Measurements from ENCODE around the gene SMG7.

The SMG7 gene

GRCh38 chr1:183515002-183515689 is 42.8 kb downstream of the SMG7 start:
- peak; percentile 88 for DNase-seq

DNA sequence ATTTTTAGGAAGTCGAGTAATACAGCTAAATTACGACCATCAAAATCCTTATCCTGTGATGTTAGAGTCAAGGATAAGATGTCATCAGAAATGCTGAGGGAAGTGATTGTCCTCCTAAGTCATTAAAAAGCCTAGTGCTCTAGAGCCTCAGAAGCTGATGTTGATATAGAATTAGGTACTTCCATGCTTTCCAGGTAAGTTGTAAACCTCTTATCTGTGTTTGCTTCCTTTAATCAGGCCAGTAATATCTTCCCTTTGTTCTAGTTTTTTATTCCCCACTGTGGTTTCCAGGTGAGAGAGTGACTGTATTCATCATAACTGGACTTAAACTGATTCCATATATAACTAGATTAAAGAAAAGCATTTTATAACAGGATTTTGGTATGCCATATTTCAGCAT is 44.4 kb downstream of the SMG7 start:
- no peak for DNase-seq

GRCh38 chr1:183517401-183517800 is 45.1 kb downstream of the SMG7 start:
- DNase-seq, result no peak

GRCh38 chr1:183520379-183520778 is 48.1 kb downstream of the SMG7 start:
- DNase-seq, result no peak

DNA sequence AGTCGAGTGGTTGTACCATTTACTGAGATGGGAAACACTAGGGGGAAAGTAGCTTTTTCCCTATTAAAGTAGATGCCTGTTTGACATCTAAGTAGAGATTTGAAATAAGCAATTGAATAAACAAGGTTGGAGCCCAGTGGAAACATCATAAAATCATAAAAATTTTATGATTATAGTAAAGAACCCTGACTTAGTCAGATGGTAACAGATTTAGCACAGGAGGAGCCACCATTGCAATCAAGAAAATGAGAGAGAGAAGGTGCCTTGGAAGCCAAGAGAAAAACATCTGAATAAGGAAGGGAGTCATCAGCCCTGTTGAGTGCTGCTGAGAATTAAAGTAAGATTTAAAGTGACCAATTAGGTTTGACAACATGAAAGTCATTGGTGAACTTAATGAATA is 49.8 kb downstream of the SMG7 start:
- no peak for DNase-seq

DNA sequence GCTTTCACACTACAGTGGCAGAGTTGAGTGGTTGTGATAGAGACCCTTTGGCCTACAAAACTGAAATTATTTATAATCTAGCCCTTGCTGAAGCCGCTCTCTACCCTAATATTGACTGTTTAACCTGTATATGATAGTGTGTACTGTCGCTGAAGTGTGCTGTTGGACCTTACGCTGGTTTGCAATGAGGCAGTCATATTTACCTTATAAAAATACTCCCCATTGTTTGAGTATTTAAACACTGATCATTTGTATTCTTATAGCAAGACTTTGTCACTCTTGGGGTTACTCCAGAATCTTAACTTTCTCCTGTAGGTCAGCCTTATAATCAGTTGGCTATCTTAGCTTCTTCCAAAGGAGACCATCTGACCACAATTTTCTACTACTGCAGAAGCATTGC is 56.3 kb downstream of the SMG7 start:
- no peak for DNase-seq

DNA sequence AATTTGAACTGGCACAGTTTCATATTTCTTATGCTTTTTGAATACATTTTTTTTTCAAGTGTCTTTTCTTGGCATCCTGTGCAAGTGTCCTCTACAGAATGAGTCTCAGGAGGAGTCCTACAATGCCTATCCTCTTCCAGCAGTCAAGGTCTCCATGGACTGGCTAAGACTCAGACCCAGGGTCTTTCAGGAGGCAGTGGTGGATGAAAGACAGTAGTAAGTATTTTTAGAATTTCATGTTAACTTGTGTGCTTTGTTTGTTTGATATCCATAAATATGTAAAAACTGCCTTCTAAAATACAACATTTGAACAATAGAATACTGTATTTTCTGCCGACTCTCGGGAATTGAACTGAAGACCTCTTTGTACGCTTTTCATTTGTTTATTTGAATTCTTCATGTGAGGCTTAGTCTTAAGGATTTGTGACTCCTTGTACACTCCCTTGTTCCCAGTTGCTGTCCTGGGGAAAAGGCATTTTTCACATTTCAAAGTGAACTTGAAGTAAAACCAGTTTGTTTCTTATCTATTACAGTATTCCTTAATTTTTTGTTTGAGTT is 61.4 kb downstream of the SMG7 start:
- no peak for DNase-seq

GRCh38 chr1:183537405-183537804 is 65.1 kb downstream of the SMG7 start:
- DNase-seq, result no peak

DNA sequence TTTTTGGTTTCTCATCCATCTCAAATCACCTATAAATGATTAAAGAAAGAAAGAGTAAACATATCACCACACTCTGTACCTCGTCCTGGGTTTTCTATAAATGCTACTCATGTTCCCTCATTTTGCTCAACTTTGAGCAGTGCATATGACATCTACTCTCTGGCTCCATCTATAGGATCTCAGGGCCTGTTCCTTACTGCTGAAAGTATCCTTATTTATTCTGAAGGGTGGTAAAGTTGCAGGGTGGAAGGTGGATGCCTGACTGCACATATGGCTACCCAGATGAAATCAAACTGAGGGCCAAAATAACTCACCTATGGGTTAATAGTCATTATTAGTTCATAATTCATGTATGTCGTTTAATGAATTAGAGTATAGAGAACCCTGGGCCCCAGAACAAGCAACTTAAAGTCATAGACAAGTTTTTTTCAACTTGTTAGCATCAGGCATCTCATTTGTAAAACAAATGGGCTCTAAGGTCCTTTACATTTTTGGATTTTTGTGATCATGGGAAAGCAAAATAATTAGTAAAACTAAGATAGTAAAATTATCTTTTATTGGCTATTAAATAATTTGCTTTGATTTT is 71.4 kb downstream of the SMG7 start:
- peak; percentile 70 for DNase-seq

DNA sequence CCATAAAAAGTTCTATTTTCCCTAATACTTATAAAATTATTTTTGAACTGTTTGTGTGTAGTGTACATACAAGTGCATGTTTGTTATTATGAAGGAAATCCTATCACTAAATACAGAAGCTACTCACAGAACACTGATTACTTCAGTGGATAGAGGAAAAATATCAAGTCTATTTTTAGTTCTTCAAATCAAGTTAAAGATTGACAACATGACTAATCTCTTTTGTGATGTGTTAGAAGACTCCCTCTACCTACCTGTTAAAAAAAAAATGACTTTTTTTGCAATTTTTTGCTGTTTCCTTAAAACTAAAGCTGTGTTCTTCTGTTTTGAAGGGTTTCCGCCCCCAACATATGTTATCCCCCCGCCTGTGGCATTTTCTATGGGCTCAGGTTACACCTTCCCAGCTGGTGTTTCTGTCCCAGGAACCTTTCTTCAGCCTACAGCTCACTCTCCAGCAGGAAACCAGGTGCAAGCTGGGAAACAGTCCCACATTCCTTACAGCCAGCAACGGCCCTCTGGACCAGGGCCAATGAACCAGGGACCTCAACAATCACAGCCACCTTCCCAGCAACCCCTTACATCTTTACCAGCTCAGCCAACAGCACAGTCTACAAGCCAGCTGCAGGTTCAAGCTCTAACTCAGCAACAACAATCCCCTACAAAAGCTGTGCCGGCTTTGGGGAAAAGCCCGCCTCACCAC is 72.4 kb downstream of the SMG7 start:
- no peak for DNase-seq

- DNase-seq, result no peak
Measured at GRCh38 chr1:183546427-183546826, 74.1 kb downstream of the SMG7 start.

GRCh38 chr1:183548116-183548515 is 75.8 kb downstream of the SMG7 start:
- DNase-seq, result no peak

- no peak for DNase-seq
Measured at GRCh38 chr1:183550915-183551314, 78.6 kb downstream of the SMG7 start.

DNA sequence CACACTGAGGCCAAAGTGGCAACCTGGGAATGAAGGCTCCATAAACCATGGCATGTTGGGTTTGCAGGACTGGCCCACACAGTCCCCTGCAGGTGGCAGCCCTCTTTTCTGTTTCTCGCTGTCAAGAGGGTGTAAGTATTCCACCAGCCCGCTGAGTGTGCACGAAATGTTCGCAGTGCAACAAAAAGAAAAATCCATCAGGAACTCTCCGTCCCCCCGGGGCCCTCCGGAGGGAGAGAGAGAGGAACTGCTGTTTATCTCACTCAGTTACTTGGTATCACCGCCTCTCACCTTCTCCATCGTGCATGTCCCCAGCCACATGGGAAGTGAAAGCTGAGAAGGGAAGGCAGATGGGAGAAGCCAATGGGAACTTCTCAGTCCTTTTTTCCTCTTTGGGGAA is 79.6 kb downstream of the SMG7 start:
- no peak for DNase-seq

DNA sequence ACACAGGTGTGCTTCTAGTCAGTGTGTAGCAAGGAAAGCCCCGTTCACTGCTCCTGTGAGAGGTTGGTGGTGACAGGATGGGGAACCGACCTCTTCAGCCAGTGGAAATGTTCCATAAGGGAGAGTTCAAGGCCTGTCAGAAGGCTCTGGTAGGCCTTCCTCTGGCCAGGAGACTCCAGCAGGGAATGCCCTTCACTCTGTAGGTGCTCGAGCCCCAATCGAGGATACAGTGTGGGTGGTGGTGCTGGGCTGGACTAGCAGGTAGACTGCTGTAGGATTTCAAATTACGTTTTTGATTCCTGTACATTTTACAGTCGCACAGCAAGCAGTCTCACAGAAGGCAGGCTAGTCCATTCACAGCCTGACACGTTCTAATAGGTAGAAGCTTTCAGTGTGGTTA is 80.1 kb downstream of the SMG7 start:
- DNase-seq, result no peak

DNA sequence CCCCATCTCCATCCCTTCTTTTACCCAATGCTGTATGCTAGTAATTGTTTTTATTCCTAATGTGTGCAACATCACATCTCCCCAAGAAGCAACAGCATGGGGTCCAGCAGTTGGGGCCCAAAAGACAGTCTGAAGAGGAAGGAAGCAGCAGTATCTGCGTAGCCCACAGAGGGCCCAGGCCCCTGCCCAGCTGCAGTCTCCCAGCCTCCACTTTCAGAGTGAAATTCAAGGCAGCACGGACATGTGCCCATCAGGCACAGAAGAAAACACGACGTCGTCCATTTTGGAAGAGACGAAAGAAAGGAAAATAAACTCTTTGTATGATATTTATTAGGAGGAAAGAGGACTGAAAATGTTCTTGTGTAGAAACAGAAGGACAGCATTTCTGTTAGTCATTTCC is 80.6 kb downstream of the SMG7 start:
- DNase-seq, result no peak

DNA sequence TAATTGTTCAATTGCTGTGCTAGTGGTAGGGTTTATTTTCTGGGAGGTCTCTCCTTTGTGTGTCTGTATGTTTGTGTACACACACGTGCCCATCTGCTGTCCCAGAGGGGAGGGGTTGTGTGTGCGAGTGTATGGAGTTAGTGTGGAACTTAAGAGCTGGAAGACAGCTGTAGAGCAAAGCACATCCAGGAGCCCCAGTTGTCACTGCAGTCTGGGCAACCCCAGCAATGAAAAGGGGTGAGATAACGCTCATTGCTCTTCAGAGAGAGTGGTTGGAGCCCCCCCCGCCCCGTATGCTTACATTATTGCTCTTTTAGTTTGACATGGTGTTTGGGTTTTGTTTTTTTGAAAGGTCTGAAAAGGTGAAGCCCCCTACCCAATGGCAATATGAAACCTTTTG is 81.0 kb downstream of the SMG7 start:
- DNase-seq, result no peak

- DNase-seq, result no peak
Measured at GRCh38 chr1:183553764-183554163, 81.5 kb downstream of the SMG7 start.

DNA sequence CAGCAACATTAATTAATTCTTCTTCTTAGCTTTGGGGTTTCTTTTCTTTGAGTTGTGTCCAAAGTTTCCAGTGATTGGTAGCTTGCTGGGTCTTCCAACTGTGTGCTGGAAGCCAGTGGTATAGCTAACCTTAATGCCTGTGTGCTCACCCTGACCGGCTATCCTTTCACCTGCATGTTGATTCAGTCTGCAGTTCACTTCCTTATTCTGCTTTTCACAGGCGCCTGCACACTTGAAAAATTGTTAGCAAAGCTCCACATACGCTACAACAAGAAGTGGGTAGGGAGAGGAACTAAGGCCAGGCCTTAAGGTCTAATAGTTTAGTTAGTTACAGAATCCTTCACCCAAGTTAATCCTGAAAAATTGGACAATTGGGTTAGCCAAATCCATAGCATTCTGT is 82.3 kb downstream of the SMG7 start:
- DNase-seq, result no peak

DNA sequence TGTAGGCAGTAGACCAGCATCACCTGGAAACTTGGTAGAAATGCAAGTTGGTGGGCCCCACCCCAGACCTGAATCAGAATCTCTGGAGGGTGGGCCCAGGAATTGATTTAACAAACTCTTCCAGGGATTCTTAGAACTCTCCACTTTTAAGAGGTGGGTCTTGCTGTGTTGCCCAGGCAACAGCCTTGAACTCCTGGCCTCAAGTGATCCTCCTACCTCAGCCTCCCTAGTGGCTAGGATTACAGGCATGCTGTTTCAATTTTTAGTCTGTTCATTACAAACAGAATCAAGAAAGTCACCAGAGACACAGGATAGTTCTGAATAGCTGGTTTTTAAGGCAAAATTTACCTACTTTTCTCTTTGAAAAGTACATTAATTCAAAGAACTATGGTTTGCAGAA is 86.8 kb downstream of the SMG7 start:
- DNase-seq, result no peak

- DNase-seq, result no peak
Measured at GRCh38 chr1:183562701-183563100, 90.4 kb downstream of the SMG7 start.

DNA sequence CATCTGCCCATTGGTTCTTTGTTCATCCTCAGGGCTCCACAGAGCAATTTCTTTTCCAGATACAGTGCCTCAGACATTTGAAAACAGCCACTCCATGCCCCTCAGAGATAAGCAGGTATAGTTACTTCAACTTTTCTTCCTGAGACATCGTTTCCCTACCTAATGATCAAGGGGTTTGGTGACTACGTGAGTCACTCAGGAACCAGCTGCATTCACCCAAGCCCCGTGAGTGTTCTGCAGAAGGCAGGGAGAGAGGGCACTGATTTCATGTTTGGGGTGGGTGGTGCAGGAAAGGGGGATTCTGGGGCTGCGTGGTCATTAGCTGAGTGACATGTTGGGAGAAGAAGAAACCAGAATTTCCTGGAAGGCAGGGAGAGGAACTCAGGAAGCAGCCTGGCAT is 93.0 kb downstream of the SMG7 start:
- no peak for DNase-seq

DNA sequence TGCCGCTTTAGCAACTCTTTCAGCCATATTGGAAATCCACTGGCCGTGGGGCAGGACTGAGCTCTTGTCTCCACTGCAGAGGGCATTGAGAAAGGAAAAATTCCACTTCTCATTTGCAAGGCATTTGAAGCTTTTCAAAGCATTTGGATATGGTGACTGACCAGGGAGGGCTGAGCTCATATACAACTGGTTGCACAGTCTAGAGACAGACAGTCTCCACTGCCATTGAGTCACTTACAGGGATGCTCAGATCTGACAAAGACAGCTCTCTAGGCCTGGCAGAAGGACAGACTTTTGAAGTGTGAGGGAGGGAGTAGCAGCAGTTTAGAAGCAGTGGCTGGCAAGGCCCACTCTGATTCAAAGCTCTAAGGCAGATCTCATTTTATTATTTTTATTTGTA is 93.7 kb downstream of the SMG7 start:
- DNase-seq, result no peak

GRCh38 chr1:183567584-183567983 is 95.3 kb downstream of the SMG7 start:
- DNase-seq, result no peak
